GM19324 (cell line): ENCODE results near the gene REP15.
"Not testable (repeated sequence)": the region's sequence is repeated elsewhere in the genome, so short reads cannot be mapped to it uniquely, and the experiment has no call there.

Experiments used
- ATAC-seq: cut with Tn5 transposase; IDR thresholded peaks from one replicate; pipeline ENCODE4 v1.9.1; 2021; ENCODE audit warnings: mild to moderate bottlenecking, moderate library complexity; ENCODE audit not compliant: unreplicated experiment, low FRiP score

REP15 gene

DNA sequence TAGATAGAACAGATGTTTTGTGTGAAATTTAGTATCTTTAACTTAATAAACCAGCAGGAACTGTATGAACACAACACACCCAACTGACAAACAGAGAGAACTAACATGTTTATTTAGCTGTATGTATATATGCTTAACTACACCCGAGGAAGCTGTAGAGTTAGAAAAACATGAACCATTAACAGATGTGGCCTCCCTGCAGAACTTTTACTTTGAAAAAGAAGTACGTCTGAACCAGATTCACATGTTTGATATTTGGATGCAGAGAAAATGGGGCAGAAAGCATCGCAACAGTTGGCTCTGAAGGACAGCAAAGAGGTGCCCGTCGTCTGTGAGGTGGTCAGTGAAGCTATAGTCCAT, at the start of gene REP15:
Gene REP15, plus strand, starts transcription at position 155 of the 360 bp plus-strand sequence. Its CDS starts 116 bp downstream, at position 271.
- no peak for ATAC-seq

DNA sequence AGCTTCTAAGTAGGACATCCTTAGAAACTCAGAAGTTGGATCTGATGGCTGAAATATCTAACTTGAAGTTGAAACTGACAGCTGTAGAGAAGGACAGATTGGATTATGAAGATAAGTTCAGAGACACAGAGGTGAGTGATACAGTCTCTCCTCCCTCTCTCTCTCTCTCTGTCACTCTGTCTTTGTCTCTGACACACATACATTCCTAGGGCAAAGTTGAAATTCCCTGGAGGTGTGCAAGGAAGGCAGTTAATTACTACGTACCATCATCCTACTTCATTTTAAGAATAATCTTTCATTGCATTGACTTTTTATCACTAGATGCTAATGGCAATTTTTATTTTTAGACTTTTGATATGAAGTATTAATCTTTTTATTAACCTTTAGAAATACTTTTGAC, 46.2 kb upstream of the REP15 start:
- no peak for ATAC-seq

DNA sequence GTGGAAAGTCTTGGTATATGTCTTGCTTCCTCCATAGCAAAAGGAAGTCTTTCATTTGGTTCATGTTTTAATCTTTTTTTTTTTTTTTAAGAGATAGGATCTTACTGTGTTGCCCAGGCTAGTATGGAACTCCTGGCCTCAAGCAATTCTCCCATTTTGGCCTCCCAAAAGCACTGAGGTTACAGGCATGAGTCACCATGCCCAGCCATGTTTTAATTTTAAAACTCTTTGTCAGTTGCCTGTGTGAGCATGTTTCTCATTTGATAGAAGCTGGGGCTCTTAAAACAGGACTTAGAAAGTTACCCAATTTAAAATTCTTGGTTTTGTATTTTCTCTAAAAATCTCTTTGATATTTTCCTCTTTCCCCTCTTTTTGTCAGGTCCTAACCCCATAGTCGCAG, 45.0 kb upstream of the REP15 start:
- ATAC-seq, result no peak

DNA sequence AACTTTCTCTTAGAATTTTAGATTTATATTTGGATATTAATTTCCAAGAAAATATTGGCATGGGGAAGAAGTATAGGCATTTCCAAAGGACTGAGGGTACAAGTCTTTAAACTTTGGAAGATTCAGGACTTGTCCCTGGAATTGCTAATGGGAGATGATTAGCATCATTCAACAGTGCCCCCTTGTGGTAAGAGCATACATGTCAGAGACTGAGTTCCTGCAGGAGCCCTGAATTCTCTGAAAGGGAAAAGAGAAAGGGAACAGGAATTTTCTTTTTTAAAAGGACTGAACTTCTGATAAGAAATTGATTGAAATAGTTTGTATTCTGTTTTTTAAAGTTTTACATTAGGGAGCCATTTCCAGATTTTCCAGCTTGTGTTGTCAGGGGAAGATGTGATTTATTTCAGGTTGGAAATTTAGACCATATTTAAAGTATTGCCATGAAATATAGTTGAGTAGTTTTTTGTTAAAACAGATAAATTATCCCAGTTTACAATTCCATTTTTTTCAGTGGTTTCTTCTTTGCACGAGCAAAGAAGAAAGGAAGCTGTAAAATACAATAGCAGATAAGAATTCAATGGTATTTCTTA, 44.0 kb upstream of the REP15 start:
- ATAC-seq, result no peak

- ATAC-seq, result no peak
Measured at GRCh38 chr12:27653661-27654060, 42.6 kb upstream of the REP15 start.

GRCh38 chr12:27655476-27655875, 40.8 kb upstream of the REP15 start:
- not testable (repeated sequence) for ATAC-seq

DNA sequence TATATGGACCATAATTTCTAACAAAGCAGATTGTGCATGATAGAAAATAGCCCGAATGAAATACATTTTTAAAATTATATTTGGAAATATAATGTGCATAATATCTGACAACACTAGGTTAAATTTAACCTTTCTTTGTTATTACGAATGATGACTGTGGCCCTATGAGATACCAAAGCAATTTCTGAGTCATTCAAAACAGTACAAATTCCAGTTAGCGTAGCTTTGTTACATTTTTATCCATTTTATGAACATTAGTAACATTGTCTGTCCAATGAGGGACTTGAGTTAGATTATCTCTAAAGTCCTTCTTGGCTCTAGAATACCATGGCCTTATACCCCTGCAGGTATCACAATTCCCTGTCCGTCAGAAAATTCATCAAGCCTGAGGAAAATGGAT, 39.0 kb upstream of the REP15 start:
- ATAC-seq, result no peak

- ATAC-seq, result no peak
Measured at GRCh38 chr12:27665704-27666103, 30.5 kb upstream of the REP15 start.

GRCh38 chr12:27666510-27666909, 29.7 kb upstream of the REP15 start:
- no peak for ATAC-seq

DNA sequence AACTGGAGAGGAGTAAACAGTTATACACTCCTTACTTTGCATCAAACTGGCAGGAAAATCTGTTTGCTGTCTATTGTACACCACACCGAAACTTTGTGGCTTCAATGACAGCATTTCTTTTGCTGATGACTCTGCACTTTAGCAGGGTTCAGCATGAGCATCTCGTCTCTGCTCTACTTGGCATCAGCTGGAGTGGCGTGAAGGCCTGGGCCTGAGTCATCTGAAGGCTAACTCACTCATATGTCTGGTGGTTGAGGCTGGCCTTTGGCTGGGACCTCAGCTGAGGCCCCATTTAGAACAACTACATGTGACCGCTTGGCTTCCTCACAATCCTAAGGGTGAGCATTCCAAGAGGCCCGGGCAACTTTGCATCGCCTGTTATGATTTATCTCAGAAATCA, 28.7 kb upstream of the REP15 start:
- ATAC-seq, result no peak

GRCh38 chr12:27672051-27672450, 24.2 kb upstream of the REP15 start:
- ATAC-seq, result no peak

GRCh38 chr12:27672643-27673042, 23.6 kb upstream of the REP15 start:
- no peak for ATAC-seq

DNA sequence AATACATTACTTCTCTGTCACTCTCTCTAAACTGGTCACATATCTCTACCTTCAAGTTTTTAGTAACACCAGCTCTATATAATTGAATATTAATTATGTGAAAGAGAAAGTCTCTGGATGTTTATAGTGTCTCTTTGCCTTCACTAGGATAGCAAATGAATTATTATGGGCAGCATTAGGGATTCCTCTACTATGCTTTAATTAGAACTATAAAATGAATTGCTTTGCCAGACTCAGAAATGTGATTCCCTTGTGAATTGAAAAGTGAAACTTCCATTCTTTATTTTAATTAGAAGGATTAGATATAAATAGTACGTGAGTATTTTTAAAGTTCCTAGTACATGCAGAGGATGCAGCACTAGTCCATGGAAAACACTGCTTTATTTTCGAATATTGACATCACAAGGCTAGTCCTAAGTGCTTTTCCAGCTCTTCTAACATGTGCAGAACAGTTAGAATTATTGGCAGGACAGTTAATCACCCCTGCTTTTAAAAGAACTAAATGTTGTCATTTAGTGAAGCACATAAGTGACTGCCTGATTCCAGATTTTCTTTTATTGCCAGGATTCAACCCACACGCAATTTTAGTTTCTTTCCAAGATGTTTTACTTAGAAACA, 23.0 kb upstream of the REP15 start:
- ATAC-seq, result no peak

DNA sequence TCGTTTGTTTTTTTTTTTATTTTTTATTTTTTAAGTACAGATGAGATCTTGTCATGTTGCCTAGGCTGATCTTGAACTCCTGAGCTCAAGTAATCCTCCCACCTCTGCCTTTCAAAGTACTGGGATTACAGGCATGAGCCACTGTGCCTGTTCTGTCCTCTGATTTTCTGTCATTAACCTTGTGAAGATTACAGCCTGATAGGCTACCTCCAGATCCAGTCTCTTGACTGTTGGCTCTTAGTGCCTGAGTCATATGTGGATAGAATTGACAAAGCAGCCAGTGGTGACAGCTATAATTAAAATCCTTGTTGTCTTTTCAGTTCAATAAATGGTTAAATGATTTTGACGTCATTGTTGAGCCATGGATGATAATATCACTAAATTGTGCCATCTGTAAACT, 21.3 kb upstream of the REP15 start:
- no peak for ATAC-seq

GRCh38 chr12:27680619-27681018, 15.6 kb upstream of the REP15 start:
- ATAC-seq, result no peak

DNA sequence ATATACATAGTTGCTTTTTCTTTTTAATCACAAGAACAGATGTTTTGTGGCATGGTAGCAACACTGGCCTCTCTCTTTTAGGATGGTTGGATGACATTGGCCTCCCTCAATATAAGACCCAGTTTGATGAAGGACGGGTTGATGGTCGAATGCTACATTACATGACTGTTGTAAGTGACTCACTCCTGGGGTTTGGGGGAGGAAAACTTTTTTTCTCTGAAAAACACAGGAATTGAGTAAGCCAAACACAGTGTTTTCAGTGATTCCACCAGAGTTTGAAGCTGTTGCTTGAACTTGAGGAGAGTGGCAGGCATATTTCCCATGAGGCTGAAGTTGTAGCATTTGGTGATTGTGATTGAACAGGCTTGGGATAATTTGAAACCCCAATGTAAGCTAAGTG, 13.7 kb upstream of the REP15 start:
- no peak for ATAC-seq

DNA sequence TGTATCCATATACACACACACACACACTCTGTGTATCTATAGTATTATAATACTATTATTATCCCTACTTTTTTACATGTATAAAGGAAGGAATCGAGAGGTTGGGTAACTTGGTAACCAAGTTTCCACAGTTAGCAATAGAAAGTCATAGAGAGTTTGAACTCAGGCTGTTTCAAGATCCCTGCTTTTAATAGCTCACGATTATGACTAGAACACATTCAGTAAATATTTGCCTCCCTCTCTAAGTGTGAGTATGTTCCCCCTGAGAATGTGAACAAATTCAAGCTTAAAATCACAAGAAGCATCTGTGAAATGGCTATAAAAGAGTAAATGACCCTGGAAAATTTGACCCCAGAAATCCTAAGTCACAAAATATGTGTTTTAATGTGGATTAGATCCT, 11.0 kb upstream of the REP15 start:
- ATAC-seq, result no peak

- ATAC-seq, result no peak
Measured at GRCh38 chr12:27686147-27686546, 10.1 kb upstream of the REP15 start.

- no peak for ATAC-seq
Measured at GRCh38 chr12:27688671-27689070, 7.6 kb upstream of the REP15 start.

GRCh38 chr12:27689558-27690180, 6.6 kb upstream of the REP15 start:
- ATAC-seq, result no peak

- no peak for ATAC-seq
Measured at GRCh38 chr12:27693403-27693802, 2.8 kb upstream of the REP15 start.

DNA sequence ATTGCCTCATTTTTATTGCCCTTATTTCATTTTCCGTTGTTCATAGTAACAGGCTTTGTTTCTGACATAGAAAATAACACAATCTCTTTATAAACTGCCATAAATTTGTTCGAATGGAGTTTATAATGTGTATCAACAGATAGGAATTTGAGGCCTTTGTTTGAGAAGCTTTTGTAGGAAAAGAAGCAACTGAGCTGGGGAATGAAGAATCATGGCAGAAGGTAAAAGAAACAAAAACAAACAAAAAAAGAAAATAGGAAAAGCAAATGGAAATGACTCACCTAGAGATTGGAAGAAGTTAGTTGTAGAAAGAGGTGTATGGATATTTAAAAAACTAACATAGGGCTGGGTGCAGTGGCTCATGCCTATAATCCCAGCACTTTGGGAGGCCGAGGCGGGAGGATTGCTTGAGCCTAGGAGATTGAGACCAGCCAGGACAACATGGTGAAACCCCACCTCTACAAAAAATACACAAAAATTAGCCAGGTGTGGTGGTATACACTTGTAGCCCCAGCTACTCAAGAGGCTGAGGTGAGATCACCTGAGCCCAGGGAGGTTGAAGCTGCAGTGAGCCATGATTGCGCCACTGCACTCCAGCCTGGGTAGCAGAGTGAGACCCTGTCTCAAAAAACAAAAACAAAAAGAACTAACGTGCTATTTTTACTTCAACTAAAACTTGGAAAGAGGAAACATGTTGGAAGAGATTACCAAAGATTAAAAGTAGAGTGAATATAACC, 523 bp upstream of the REP15 start:
- no peak for ATAC-seq
